H1 (cell line): Measurements from ENCODE around the gene HIVEP2. TPM values are rescaled to one million over a fixed set of nuclear protein-coding genes. Genes with fewer than 3 reads are reported as not detected.

Source experiments
- CTCF ChIA-PET: fragments of 300-600 bp; sonication (Branson Sonifier 250); formaldehyde crosslinking; loops from one replicate; lab custom pipeline; 2021; ENCODE audit not compliant: partially characterized antibody; lab: Charles Lee
- POLR2A ChIA-PET: fragments of 300-600 bp; sonication (Branson Sonifier 250); formaldehyde crosslinking; loops from one replicate; lab custom pipeline; 2021; ENCODE audit warnings: inconsistent platforms; ENCODE audit not compliant: partially characterized antibody; lab: Charles Lee
- DNase-seq, 2 experiments: peaks; one replicate each; pipeline versions ENCODE4 v3.0.0 to v3.0.0-alpha.2; 2010 to 2022; ENCODE audit warnings: low spot score in 2 of 2, low read depth in 1 of 2, mixed read lengths in 1 of 2
- FAIRE-seq: peaks from 2 replicates; lab custom pipeline; 2011; peaks lifted over from hg19 to GRCh38; lab: Jason Lieb, UNC
- H2AFZ ChIP-seq: 2 replicates; pipeline ENCODE4 v1.8.1; 2012; ENCODE audit warnings: low read length, inconsistent platforms
- H2AK5ac ChIP-seq: 2 replicates; pipeline ENCODE4 v1.6.1; 2013; ENCODE audit warnings: low read depth, low read length
- H2BK120ac ChIP-seq: replicated peaks from 2 replicates; pipeline ENCODE3; 2013; ENCODE audit warnings: low read depth, low read length, inconsistent platforms
- H2BK12ac ChIP-seq: 2 replicates; pipeline ENCODE4 v1.6.1; 2013; ENCODE audit warnings: low read depth, low read length
- H2BK15ac ChIP-seq: 2 replicates; pipeline ENCODE4 v1.6.1; 2013; ENCODE audit warnings: low read length
- H2BK20ac ChIP-seq: 2 replicates; pipeline ENCODE4 v1.6.1; 2013; ENCODE audit warnings: low read length
- H2BK5ac ChIP-seq: 2 replicates; pipeline ENCODE4 v1.6.1; 2013; ENCODE audit warnings: low read depth, low read length
- H3K14ac ChIP-seq: 2 replicates; pipeline ENCODE4 v1.6.1; 2013; ENCODE audit warnings: inconsistent platforms; ENCODE audit not compliant: insufficient read length
- H3K18ac ChIP-seq: 2 replicates; pipeline ENCODE4 v1.6.1; 2013; ENCODE audit warnings: low read length; ENCODE audit errors: extremely low read depth
- H3K23ac ChIP-seq: 2 replicates; pipeline ENCODE4 v1.6.1; 2013; ENCODE audit warnings: inconsistent platforms; ENCODE audit not compliant: insufficient read length
- H3K23me2 ChIP-seq: 2 replicates; pipeline ENCODE4 v1.6.1; 2013; ENCODE audit warnings: low read depth, low read length
- H3K27ac ChIP-seq: 2 replicates; pipeline ENCODE4 v1.6.1; 2011; ENCODE audit warnings: low read depth, low read length, inconsistent platforms
- H3K27me3 ChIP-seq, 4 experiments: replicated peaks in 1 of 4; 1 replicate in 1 of 4; 2 replicates in 3 of 4; pipeline versions ENCODE4 v1.6.1 to v1.8.1; 2011 to 2013; ENCODE audit warnings: low read length in 3 of 4, mild to moderate bottlenecking in 3 of 4, inconsistent platforms in 2 of 4, mixed read lengths in 2 of 4, moderate library complexity in 1 of 4; ENCODE audit not compliant: control insufficient read depth in 3 of 4, insufficient read depth in 3 of 4; ENCODE audit errors: extremely low read depth in 1 of 4
- H3K36me3 ChIP-seq, 4 experiments: 2 replicates each; pipeline versions ENCODE4 v1.6.1 to v1.8.1; 2011 to 2013; ENCODE audit warnings: mild to moderate bottlenecking in 4 of 4, low read length in 3 of 4, moderate library complexity in 2 of 4, control low read depth in 1 of 4, inconsistent platforms in 1 of 4; ENCODE audit not compliant: insufficient read depth in 4 of 4, control insufficient read depth in 2 of 4
- H3K4ac ChIP-seq: replicated peaks from 2 replicates; pipeline ENCODE3; 2013; ENCODE audit warnings: low read length, low read depth, mixed read lengths, inconsistent platforms; ENCODE audit not compliant: insufficient read length
- H3K4me1 ChIP-seq, 4 experiments: replicated peaks in 1 of 4; 1 replicate in 1 of 4; 2 replicates in 3 of 4; pipeline versions ENCODE4 v1.6.1 to v1.8.1; 2011 to 2013; ENCODE audit warnings: low read length in 3 of 4, inconsistent platforms in 2 of 4, mixed read lengths in 1 of 4; ENCODE audit not compliant: insufficient read depth in 4 of 4, control insufficient read depth in 3 of 4
- H3K4me2 ChIP-seq, 2 experiments: 2 replicates each; pipeline versions ENCODE4 v1.6.1 to v1.8.1; 2011 to 2013; ENCODE audit warnings: low read depth in 2 of 2, low read length in 2 of 2, control low read depth in 1 of 2, inconsistent platforms in 1 of 2, mild to moderate bottlenecking in 1 of 2; ENCODE audit not compliant: insufficient read depth in 1 of 2
- H3K4me3 ChIP-seq, 4 experiments: fragments of 200-600, 300-600 bp in 1 of 4; sonication (generic), shearing (Covaris generic), sonication (Bioruptor Twin) in 1 of 4; 2 replicates each; pipeline versions ENCODE4 v1.5.1 to v1.8.1; 2011 to 2016; ENCODE audit warnings: low read length in 4 of 4, low read depth in 3 of 4, control low read depth in 2 of 4, inconsistent platforms in 2 of 4, mild to moderate bottlenecking in 2 of 4, mixed read lengths in 1 of 4, moderate library complexity in 1 of 4; ENCODE audit not compliant: insufficient read depth in 2 of 4; ENCODE audit errors: extremely low read depth in 1 of 4
- H3K56ac ChIP-seq: replicated peaks from 2 replicates; pipeline ENCODE3; 2013; ENCODE audit warnings: low read depth, mild to moderate bottlenecking, mixed read lengths, low read length, inconsistent platforms; ENCODE audit not compliant: insufficient read length
- H3K79me1 ChIP-seq: 2 replicates; pipeline ENCODE4 v1.6.1; 2013; ENCODE audit warnings: low read depth, low read length, control low read depth
- H3K79me2 ChIP-seq, 2 experiments: 2 replicates each; pipeline versions ENCODE4 v1.6.1 to v1.8.1; 2012 to 2013; ENCODE audit warnings: low read length in 2 of 2, mild to moderate bottlenecking in 2 of 2, inconsistent platforms in 1 of 2; ENCODE audit not compliant: insufficient read depth in 2 of 2, control insufficient read depth in 1 of 2
- H3K9ac ChIP-seq, 4 experiments: replicated peaks in 1 of 4; 1 replicate in 1 of 4; 2 replicates in 3 of 4; pipeline versions ENCODE4 v1.6.1 to v1.8.1; 2011 to 2013; ENCODE audit warnings: low read depth in 3 of 4, low read length in 3 of 4, control low read depth in 2 of 4, mild to moderate bottlenecking in 2 of 4, moderate library complexity in 2 of 4, inconsistent platforms in 1 of 4; ENCODE audit errors: extremely low read depth in 1 of 4
- H3K9me3 ChIP-seq, 2 experiments: 2 replicates each; pipeline versions ENCODE4 v1.6.1 to v1.8.1; 2012 to 2013; ENCODE audit warnings: mild to moderate bottlenecking in 2 of 2, moderate library complexity in 2 of 2, control low read depth in 1 of 2, inconsistent platforms in 1 of 2, low read depth in 1 of 2, low read length in 1 of 2, mixed read lengths in 1 of 2; ENCODE audit not compliant: insufficient read depth in 2 of 2
- H4K20me1 ChIP-seq, 2 experiments: replicated peaks in 1 of 2; 2 replicates each; pipeline versions ENCODE3 to v1.8.1; 2011 to 2013; ENCODE audit warnings: inconsistent platforms in 2 of 2, low read length in 2 of 2, mild to moderate bottlenecking in 1 of 2; ENCODE audit not compliant: insufficient read depth in 2 of 2, control insufficient read depth in 1 of 2
- H4K5ac ChIP-seq: 2 replicates; pipeline ENCODE4 v1.6.1; 2013; ENCODE audit warnings: low read length, low read depth, mixed read lengths, inconsistent platforms; ENCODE audit not compliant: insufficient read length
- H4K8ac ChIP-seq: 2 replicates; pipeline ENCODE4 v1.8.0; 2013; ENCODE audit warnings: mild to moderate bottlenecking, moderate library complexity, low read length, inconsistent platforms; ENCODE audit not compliant: insufficient read depth; ENCODE audit errors: extremely low read depth
- H4K91ac ChIP-seq: replicated peaks from 2 replicates; pipeline ENCODE3; 2013; ENCODE audit warnings: low read length, mixed read lengths, inconsistent platforms; ENCODE audit not compliant: insufficient read length
- CREB1 ChIP-seq: IDR thresholded peaks from 2 replicates; pipeline ENCODE4 v1.6.1; 2012; ENCODE audit warnings: inconsistent platforms
- EZH2 ChIP-seq: fragments of 200-600 bp; sonication (generic); IDR thresholded peaks from 2 replicates; pipeline ENCODE4 v1.7.1; 2012; ENCODE audit warnings: low read depth, mild to moderate bottlenecking, moderate library complexity, low read length, inconsistent platforms; ENCODE audit not compliant: severe bottlenecking
- GABPA ChIP-seq: IDR thresholded peaks from 2 replicates; pipeline ENCODE4 v1.6.1; 2011; ENCODE audit warnings: mild to moderate bottlenecking, low read length, moderate library complexity, borderline replicate concordance; ENCODE audit not compliant: insufficient read depth
- GTF2F1 ChIP-seq: IDR thresholded peaks from 2 replicates; pipeline ENCODE4 v1.6.1; 2012; ENCODE audit warnings: low read depth, low read length, improper control_type of control experiment, borderline replicate concordance
- HDAC2 ChIP-seq, 2 experiments: fragments of 300-600 bp in 1 of 2; sonication (generic) in 1 of 2; IDR thresholded peaks; 2 replicates each; pipeline ENCODE4 v1.6.1; 2011 to 2012; ENCODE audit warnings: low read depth in 2 of 2, low read length in 2 of 2, mild to moderate bottlenecking in 2 of 2, moderate library complexity in 2 of 2, borderline replicate concordance in 1 of 2, inconsistent platforms in 1 of 2
- JUN ChIP-seq: IDR thresholded peaks from 2 replicates; pipeline ENCODE4 v1.6.1; 2011; ENCODE audit warnings: low read depth, mild to moderate bottlenecking, improper control_type of control experiment, low read length
- MAFK ChIP-seq: IDR thresholded peaks from 2 replicates; pipeline ENCODE4 v1.6.1; 2012; ENCODE audit warnings: low read depth, mild to moderate bottlenecking, improper control_type of control experiment, low read length
- NRF1 ChIP-seq: IDR thresholded peaks from 2 replicates; pipeline ENCODE4 v1.6.1; 2011; ENCODE audit warnings: mild to moderate bottlenecking, low read depth, low read length, improper control_type of control experiment
- TAF1 ChIP-seq: IDR thresholded peaks from 2 replicates; pipeline ENCODE4 v1.6.1; 2011; ENCODE audit warnings: mild to moderate bottlenecking, low read depth, low read length
- TAF7 ChIP-seq: optimal IDR thresholded peaks from 2 replicates; pipeline ENCODE3; 2011; ENCODE audit warnings: low read depth, mild to moderate bottlenecking, inconsistent platforms, low read length, moderate library complexity, borderline replicate concordance
- TCF12 ChIP-seq: IDR thresholded peaks from 2 replicates; pipeline ENCODE4 v1.6.1; 2011; ENCODE audit warnings: low read depth, mild to moderate bottlenecking, low read length
- WGBS, 2 experiments: shearing (Covaris generic) in 1 of 2; methylation state at CpG; one replicate each; pipeline versions ENCODE4 v1.1.6 to v1.1.7; 2013 to 2015; ENCODE audit warnings: low lambda C conversion rate in 2 of 2, mixed read lengths in 2 of 2, inconsistent platforms in 1 of 2, low coverage in 1 of 2, missing lambda C conversion rate in 1 of 2; ENCODE audit not compliant: insufficient replicate concordance in 2 of 2, insufficient coverage in 1 of 2, insufficient read length in 1 of 2; ENCODE audit errors: extremely low coverage in 1 of 2, missing lambda C conversion rate in 1 of 2; 5-methylcytosine and 5-hydroxymethylcytosine counted together
- polyA plus RNA-seq, 7 experiments: library from polyadenylated mRNA; depleted of rRNA in 3 of 7; stranded (reverse) in 5 of 7; unstranded in 2 of 7; fragments of >200 nt in 5 of 7; fragments of 200-250 nt in 2 of 7; gene quantifications; 1 replicate in 5 of 7; 2 replicates in 1 of 7; 4 replicates in 1 of 7; pipeline versions ENCODE4 v1.2.1 to v1.2.3, GENCODE V29; 2011 to 2013; ENCODE audit warnings: missing spikeins in 2 of 7, mixed read lengths in 2 of 7
- total RNA-seq: library from RNA; stranded (reverse); fragmentation: NEBNext Ultra II Directional; extraction: Animal tissue kit (Norgen Biotek cat#: 25700); gene quantifications from 2 replicates; pipeline ENCODE4 v1.2.1, GENCODE V29; 2021
- TF ChIP-seq, protein P1 (sequence below): IDR thresholded peaks from 2 replicates; pipeline ENCODE4 v1.6.1; 2012; ENCODE audit warnings: inconsistent platforms

HIVEP2 gene
- total and polyA plus RNA-seq, 2 of the 8 experiments (the other 6 are each of a cell fraction or from before 2014, with no cell fraction given): 2.2 to 6.1 TPM

DNA sequence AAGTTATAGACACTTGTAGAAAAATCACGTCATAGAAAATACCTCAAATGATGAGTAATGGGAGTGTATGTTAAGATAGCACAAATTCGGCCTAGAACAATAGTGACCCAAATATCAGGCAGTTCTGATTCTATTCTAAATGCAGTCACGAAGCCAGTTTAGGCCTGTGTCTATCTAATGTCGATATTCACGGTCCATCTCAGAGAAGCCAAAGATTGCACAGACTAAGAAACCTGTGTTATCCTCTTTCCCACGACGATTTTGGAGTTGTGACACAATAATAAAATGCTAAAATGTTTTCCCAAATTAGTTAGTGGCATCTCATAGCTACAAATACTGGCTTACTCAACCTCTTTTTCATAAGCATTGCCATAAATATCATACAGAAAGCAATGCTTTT is 4.0 kb downstream of the HIVEP2 start:
- Histone ChIP-seq H2BK20ac (no peak overlapping the region), H4K91ac (no peak overlapping the region), H2BK120ac (no peak overlapping the region), H3K27ac (no peak overlapping the region), H2AK5ac (no peak overlapping the region), H3K36me3 (no peaks in the 10 kb centered on the region), H3K4ac (no peak overlapping the region), H3K23ac (no peak overlapping the region), H3K27me3 (no peaks in the 10 kb centered on the region; a peak in 1 of 7 replicates), H4K20me1 (peaks cover 0 to 4% of the 10 kb centered on the region in 2 experiments), H2AFZ (no peak overlapping the region), H4K8ac (no peak overlapping the region), H3K56ac (no peak overlapping the region), H3K9me3 (no peaks in the 10 kb centered on the region), H3K23me2 (peaks cover 14% of the 10 kb centered on the region; the same call in 1 of the 2 replicates), H2BK12ac (no peak overlapping the region), H3K14ac (no peak overlapping the region)
- no peak for DNase-seq
- CTCF ChIA-PET: interaction anchor here (0.6 to 1.1 kb wide), 2 partner anchors 19 to 75 kb away, joined by 3 read pairs; no protein-coding TSS in a partner anchor
- TF ChIP-seq, protein P1, sequence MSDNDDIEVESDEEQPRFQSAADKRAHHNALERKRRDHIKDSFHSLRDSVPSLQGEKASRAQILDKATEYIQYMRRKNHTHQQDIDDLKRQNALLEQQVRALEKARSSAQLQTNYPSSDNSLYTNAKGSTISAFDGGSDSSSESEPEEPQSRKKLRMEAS: no peak
- no peak for TF ChIP-seq JUN
- TF ChIP-seq TAF7: no peak
- no peak for TF ChIP-seq TAF1
- no peak for TF ChIP-seq MAFK
- TF ChIP-seq GABPA: no peak
- TF ChIP-seq CREB1: no peak
- TF ChIP-seq NRF1: no peak
- no peak for TF ChIP-seq GTF2F1
- TF ChIP-seq HDAC2 (IDR thresholded peaks at IDR 0.05; ENCODE audit: borderline replicate concordance in 1 of 2, low read depth in 2 of 2, low read length in 2 of 2): no peak
- no peak for TF ChIP-seq EZH2
- TF ChIP-seq TCF12: no peak
- TF ChIP-seq, all 59 proteins: peak for 0
- Histone ChIP-seq H3K4me2 (no peak overlapping the region), H4K5ac (no peak overlapping the region), H3K4me1 (peaks cover 0 to 3% (median 0%) of the 10 kb centered on the region in 4 experiments; a peak in 4 of 7 replicates), H3K79me1 (0 out of 2 replicates have a peak, but pooled peaks cover 2% of the 10 kb centered on the region), H3K4me3 (no peak overlapping the region), H2BK15ac (no peak overlapping the region), H3K79me2 (peaks cover 0 to 78% of the 10 kb centered on the region in 2 experiments), H2BK5ac (no peak overlapping the region), H3K18ac (no peak overlapping the region), H3K9ac (no peak overlapping the region)
- POLR2A ChIA-PET: no interaction called here
- 85% methylated on average over 7 of the region's 7 CpGs; no CpG with 5 or more reads in 1 of the 2 experiments for WGBS, 2 experiments
- no peak for FAIRE-seq
